ENCODE results near the gene PPM1G.

Gene PPM1G

DNA sequence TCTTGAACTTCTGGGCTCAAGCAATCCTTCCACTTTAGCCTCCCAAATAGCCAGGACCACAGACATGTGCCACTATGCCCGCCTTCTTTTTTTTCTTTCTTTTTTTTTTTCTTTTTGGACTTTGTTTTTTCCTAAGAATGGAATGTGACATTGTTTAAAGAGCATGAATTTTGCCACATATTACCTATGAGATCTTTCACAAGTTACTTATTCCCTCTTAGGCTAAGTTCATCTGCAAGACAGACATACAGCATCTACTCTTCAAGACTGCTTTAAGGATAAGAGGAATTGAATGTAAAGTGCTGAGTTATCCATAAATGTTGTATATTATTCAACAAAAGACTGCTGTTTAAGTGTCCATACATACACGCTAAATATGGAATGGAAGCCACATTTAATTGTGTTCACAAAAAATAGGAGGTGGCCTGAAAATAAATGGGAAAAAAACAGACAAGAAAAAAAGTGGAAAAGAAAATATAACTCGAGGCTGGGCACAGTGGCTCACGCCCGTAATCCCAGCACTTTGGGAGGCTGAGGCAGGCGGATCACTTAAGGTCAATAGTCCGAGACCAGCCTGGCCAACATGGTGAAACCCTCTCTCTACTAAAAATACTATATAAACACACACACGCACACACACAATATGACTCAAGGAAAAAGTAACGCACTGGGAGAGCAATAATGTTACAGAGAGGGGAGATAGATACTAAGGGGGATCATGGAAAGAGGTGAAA is 3.2 kb upstream of the PPM1G start:
- DNase-seq (ENCODE audit: extremely low read depth in 1 of 2, low read depth in 1 of 2) = no peak

DNA sequence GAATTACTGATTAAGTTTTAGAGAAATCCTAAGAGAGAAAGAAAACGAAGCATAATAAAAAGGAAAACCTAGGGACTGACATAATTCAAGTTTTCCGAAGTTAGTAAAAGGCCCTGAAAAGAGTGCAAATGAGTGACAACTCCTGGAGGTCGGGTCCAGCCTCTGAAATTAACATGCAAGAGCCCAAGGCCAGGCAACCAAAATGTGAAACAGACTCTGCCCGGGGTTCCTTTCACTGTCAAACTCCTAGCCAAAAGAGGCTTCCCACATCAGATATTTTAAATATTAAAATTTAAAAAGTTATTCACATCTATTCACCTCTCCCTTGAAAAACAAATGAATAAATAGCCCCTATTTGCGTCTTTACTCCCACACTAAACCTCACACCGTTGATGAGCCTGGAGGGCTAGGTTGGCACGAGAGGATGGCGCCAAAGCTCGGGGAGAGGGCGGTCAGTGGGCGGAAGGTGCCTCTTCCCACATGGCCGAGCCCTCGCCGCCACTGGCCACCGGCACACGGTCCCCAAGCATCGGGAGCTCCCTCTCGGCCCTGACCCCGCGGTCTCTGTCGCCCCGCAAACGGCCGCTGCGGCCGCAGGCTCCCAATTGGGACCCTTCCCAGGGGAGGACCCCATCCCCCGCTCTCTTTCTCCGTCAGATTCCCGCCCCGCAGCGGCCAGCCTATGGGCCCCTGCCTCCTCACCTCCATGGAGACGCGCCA is 630 bp downstream of the PPM1G start:
- no peak for DNase-seq (ENCODE audit: extremely low read depth in 1 of 2, low read depth in 1 of 2)

DNA sequence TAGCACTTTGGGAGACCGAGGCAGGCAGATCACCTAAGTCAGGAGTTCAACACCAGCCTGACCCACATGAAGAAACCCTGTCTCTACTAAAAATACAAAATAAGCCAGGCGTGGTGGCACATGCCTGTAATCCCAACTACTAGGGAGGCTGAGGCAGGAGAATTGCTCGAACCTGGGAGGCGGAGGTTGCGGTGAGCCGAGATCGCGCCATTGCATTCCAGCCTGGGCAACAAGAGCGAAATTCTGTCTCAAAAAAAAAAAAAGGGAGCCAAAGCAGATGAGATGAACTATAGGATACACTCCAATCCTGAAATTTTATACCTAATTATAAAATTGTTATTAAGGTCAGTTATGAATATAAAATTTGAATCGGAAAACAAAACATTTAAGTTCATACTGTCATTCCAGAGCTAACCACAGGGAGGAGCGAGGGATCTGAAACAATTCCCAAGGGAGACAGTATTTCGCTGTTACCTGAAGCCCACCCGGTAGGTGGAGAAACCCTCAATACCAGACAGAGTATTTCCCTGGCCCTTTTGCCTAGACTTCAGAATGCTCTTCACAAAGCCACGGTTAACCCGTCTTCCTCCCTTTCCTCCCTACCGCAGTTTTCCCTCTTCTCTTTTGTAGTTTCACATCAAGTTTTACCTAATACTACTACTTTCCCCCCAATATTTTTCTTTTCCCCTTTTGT is 1.4 kb downstream of the PPM1G start:
- no peak for DNase-seq (ENCODE audit: extremely low read depth in 1 of 2, low read depth in 1 of 2)

DNA sequence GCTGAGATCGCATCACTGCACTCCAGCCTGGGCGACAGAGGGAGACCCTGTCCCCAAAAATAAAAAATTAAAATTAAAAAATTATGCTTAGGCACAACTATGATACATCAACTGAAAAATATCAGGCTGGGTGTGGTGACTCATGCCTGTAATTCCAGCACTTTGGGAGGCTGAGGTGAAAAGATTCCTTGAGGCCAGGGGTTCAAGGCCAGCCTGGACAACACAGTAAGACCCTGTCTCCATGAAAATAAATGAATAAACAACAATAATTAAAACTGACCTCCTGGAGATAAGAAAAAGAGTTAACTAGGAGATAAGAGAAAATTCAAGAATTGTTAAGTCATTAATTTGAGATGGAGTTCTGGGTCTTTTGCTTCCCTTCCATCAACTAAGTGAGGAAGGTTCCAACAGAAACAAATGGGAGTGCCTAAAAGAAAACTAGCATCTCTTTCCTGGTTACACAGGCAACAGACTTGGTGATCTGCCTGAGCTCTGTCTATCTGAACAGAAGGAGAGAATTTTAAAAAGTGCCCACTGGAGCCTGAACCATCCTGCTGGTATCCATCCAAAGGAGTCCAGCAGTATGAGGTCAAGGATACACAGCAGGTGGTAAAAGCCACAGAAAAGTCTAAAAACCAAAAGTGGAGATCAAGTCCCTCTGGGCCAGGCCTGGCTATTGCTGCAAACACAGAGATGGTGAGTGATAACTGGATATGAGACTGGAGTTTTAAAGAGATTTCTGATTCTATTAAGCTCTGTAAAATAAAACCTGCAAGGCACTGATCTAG is 8.8 kb downstream of the PPM1G start:
- DNase-seq (ENCODE audit: extremely low read depth in 1 of 2, low read depth in 1 of 2) = no peak

DNA sequence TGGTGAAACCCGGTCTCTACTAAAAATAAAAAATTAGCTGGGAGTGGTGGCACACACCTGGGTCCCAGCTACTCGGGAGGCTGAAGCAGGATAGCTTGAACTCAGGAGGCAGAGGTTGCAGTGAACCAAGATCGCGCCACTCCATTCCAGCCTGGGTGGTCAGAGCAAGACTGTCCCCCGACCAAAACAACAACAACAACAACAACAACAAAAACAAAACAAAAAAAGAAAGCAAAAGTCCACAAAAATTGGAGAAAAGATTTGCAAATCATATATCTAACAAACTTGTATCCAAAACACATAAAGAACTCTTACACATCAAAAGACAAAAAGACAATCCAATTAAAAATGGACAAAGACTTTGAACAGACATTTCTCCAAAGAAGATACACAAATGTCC is 10.4 kb downstream of the PPM1G start:
- no peak for DNase-seq (ENCODE audit: extremely low read depth in 1 of 2, low read depth in 1 of 2)

DNA sequence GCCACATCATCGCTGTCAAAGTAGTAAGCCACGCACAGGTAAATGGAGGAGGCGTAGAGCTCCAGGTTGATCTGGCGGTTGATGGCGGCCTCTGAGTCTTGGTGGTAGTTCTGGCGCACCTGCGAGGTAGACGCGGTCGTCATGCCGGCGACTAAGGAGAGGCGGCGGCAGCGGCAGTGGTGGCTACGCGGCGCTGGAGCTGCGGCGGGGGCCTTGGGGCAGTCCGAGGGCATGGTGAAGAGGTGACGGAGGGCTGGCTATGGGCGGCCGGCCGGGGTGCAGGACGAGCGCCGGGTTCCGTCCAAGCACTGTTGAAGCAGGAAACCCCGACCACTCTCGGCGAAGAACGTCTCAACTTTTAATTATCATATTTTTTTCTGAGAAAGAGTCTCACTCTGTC is 16.2 kb downstream of the PPM1G start:
- DNase-seq (ENCODE audit: extremely low read depth in 1 of 2, low read depth in 1 of 2) = no peak

DNA sequence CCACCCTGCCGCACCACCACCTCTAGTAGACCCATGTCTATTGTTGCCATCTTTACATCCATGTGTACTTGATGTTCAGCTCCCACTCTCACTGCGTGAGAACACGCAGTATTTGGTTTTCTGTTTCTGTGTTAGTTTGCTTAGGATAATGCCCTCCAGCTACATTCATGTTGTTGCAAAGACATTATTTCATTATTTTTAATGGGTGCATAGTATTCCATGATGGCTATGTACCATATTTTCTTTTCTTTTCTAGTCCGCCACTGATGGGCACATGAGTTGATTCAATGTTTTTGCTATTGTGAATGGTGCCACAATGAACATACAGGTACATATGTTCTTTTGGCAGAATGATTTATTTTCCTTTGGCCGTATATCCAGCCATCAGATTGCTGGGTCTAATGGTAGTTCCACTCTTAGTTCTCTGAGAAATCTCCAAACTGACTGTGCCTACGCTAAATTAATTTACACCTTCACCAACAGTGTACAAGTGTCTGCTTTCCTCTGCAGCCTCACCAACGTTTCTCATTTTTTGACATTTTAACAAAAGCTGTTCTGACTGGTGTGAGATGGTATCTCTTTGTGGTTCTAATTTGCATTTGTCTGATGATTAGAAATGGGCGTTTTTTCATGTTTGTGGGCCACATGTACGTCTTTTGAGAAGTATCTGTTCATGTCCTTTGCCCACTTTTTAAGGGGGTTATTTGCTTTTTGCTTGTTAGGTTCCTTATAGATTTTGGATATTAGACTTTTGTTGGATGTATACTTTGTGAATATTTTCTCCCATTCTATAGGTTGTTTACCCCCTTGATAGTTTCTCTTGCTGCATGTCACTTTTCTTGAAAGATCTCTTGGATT is 18.3 kb downstream of the PPM1G start:
- no peak for DNase-seq (ENCODE audit: extremely low read depth in 1 of 2, low read depth in 1 of 2)

DNA sequence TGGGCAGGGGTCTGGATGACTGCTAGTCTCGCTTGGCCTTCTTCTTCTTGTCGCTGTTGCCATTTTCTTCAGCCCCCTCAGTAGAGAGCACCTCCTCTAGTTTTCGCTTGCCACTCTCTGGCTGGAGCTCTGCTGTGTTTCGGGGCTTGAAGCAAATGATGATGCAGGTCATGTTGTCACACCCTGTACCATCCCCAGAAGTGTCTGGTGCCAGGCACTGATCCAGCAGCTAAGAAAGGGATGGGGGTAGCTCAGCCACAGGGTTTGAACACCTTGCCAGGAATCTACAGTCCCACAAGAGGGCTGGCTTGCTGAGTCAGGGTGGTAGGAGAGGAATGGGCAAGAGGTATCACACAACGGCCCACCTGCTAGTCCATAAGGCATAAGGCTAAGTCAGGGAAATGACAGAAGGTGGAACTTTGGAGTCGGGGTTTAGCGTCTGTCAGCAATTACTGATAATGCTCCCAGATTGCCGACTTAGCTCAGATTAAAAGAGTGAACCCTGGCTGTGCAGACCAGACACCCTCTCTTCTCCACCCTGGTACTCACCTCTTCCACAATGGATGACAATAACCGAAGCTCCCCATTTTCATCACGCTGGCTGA is 27.7 kb downstream of the PPM1G start:
- DNase-seq (ENCODE audit: extremely low read depth in 1 of 2, low read depth in 1 of 2) = no peak

DNA sequence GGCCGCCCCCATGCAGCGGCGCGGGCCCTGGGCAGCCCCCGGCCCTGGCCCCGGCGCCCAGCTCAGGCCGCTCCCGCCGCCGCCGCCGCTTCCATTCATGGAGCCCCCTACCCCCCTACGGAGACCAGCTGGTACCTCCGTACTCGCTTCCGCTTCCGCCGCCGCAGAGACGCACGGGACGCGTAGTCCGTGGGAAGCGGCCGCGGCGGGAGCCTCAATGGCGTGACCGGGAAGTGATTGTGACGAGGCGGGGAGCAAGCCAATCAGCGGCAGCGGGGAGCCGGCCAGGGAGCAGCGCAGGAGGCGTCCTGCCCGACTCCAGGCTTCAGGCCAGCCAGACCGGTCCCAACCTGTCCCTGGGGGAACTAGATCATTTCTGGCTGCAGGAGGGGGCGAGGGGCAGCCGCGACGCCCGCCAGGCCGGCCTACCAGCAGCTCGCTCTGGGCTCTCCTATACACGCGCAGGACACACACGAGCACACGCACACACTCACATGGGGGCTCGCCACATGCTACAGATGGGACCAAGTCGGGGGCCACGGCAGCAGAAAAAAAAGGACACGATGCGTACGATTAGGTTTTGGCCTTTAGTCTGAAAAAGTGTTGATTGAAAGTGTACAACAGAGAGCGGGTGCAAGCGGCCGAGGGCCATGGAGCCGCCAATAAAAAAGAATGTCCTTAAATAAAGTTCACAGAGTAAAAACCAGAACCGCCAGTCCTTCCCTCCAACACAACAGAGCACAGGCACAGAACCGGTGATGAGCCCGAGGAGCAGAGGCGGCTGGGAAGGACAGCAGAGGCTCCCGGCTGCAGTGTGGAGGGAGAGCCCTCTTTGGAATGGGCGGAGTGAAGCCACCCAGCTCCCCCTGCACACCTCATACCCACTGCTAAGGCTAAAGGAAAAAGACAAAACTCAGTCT is 28.5 kb downstream of the PPM1G start, which contains the start of gene ZNF513:
TSS of gene ZNF513 (minus strand) at position 109 of the 920 bp plus-strand sequence. CDS start 208 bp downstream, outside the sequence.
- DNase-seq (ENCODE audit: extremely low read depth in 1 of 2, low read depth in 1 of 2) = peak; percentile 59 to 73

DNA sequence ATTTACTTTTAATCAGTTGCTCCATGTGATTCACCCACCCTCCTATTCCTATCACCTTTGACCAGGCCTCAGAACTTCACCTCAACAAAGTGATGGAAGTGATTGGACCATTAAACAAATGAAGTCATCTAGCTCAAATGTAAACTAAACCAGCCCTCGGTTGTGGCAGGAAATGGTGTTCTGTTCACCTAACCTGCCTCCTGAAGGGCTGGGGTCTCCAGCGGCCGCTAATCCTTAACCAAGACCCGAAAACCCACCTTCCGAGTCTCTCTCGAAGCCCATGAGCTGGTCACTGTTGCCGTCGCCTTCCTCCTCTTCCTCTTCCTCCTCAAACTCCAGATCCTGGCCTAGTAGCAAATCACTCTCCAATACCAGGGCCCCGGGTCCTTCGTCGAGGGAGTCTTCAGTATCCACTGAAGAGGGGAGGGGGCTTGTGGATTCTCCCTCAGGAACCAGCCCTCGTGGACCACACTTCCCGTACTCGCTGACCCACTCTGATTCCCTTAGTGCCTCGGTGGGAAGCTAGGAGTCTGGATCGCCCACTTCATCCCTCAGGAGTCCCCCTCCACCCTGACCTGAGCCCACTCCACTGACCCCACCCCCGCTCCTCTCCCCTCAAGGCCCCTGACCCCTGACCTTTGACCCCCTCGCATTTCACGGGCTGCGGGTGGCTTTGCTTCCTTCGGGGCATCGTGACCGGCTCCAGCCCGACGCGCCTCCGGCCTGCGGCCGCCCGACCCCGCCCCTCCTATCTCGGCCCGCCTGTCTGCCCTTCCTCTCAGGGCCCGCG is 29.4 kb downstream of the PPM1G start:
- peak in 1 of 2 donors; percentile 24 for DNase-seq (ENCODE audit: extremely low read depth in 1 of 2, low read depth in 1 of 2)

DNA sequence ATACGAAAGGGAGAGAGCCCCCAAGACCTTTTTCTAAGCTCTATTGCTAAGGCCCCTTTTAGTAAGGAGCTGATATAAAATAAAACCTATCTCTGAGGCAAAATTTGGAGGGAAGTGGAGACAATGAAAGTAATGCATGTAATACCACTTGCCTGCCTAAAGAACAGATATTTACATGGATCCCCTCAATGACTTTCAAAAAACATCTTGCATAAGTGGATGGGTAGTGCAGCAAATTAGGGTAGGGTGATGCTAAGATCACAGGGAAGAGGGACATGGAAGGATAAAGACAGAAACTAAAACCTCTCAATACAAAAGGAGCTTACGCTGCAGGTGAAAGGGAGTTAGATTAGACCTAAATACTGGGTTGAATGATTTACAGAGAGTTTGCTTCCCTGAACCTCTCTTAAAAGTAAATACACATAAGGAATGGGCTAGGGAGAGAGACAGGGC is 30.0 kb downstream of the PPM1G start:
- DNase-seq (ENCODE audit: extremely low read depth in 1 of 2, low read depth in 1 of 2) = no peak

DNA sequence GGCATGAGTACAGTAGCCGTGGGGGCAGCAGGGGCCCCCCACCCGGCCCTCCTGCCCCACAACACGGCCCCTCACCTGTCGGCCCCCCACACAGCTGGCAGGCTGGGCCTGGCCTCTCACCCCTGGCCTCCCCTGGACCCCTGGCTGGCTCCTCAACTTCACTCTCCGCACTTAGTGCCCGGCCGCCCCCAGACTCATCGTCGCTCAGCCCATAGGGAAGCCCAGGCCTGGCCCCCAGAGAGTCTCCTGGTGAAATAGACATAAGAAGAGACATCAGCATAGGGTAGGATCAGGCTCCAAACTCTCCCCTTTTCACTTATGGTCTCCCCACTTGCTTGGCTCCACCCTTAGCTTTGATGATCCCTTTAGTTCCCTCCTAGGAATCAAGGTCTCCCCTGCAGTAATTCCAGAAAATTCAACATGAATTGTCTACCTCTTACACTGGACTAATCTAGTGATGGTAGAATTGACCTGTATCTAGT is 30.5 kb downstream of the PPM1G start:
- DNase-seq (ENCODE audit: extremely low read depth in 1 of 2, low read depth in 1 of 2) = no peak

DNA sequence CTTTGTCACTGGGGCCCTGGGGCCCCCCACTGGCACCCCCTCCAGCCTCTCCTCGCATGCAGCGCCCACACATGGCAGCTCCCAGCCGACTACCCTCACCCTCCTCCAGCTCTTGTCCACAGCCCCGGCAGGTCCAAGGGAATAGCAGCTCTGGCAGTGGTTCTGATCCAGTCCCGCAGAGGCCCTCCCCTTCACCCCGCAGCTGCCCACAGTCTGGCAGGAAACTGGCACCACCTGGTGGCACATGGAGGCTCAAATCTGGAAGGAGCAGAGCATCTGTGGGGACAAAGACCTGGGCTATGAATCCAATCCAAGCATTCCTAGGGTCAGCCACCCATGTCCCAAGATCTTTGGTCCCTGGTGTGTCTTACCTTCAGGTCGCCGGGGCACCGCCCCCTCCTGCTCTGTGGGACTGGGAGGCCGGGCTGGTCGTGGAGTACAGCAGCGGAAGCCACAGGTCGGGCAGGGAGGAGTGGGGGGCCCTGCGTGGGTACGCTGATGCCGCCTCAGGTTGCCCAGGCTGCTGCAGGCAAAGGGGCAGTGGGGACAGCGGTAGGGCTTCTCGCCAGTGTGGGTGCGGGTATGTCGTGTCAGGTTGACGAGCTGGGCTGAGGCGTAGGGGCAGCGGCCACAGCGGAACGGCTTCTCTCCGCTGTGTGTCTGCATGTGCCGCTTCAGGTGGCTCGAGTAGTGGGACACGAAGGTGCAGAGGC is 31.1 kb downstream of the PPM1G start:
- no peak for DNase-seq (ENCODE audit: extremely low read depth in 1 of 2, low read depth in 1 of 2)

DNA sequence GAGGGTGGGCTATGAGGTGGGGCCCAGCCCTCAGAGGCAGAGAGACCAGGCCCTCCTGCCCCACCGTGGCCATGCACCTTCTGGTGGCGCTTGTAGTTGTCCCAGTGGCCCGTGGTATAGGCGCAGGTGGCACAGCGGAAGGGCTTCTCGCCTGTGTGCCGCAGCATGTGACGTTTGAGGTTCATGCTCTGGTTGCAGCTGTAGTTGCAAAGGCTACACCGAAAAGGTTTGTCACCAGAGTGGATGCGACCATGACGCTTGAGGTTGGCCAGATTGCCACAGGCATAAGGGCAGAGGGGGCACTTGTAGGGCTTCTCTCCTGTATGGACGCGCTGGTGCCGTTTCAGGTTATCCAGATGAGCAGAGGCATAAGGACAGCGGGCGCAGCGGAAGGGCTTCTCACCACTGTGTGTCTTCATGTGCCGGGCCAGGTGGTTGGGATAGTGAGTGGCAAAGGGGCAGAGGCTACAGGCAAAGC is 31.7 kb downstream of the PPM1G start:
- no peak for DNase-seq (ENCODE audit: extremely low read depth in 1 of 2, low read depth in 1 of 2)

DNA sequence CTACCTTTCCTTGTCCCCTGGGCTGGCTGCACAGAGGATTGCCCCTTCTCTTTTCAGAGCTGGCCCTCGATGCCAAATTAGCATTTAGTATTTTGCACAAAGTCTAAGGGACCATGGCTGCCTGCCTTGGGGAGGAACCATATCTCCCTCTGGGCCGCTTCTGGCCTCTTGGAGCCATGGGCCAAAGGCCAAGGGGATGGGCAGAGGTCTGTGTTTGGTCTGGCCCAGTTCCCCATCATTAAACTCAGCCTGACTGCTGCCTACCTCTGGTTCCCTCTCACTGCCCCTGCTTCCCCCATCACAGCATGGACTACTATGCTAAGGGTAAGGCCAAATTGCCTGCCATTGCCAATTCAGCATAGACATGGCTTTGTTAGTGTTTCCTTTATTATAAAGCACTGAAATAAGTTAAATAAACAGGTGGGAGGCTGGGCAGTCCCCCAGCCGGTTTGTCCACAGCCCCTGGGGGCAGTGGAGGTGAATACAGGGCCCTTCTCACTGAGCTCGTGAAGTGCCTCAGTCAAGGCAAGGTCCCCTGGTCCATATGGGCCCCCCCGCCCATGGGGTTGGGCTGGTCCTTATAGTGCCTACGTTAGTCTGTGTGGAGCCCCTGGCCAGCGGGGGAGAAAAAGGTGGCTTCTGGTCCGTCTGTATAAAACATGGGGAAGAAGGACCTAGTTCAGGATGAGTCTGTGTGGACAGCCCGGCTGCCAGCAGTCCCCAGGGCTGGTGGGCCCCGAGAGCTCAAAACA is 32.3 kb downstream of the PPM1G start:
- no peak for DNase-seq (ENCODE audit: extremely low read depth in 1 of 2, low read depth in 1 of 2)
